Testis (tissue), 3 donors: Measurements from ENCODE around the gene PGM1. TPM values are rescaled to one million over a fixed set of nuclear protein-coding genes. Genes with fewer than 3 reads are reported as not detected.

ENCODE experiments used
- DNase-seq: peaks from one replicate; pipeline ENCODE4 v3.0.0-alpha.2; 2019
- H3K27ac ChIP-seq, 2 donors: fragments of 200-600 bp; sonication (generic); one replicate each; pipeline ENCODE4 v1.5.1; 2019
- H3K27me3 ChIP-seq: fragments of 200-600 bp; sonication (generic); one replicate; pipeline ENCODE4 v1.5.1; 2019
- H3K36me3 ChIP-seq: fragments of 200-600 bp; sonication (generic); one replicate; pipeline ENCODE4 v1.5.1; 2017; ENCODE audit warnings: low read depth; ENCODE audit errors: missing control alignments
- H3K4me1 ChIP-seq: fragments of 200-600 bp; sonication (generic); one replicate; pipeline ENCODE4 v1.5.1; 2019
- H3K4me3 ChIP-seq, 2 donors: fragments of 200-600 bp; sonication (generic); one replicate each; pipeline ENCODE4 v1.5.1; 2017 to 2019
- H3K9me3 ChIP-seq: fragments of 200-600 bp; sonication (generic); one replicate; pipeline ENCODE4 v1.5.1; 2017
- POLR2A ChIP-seq: fragments of 450-650 bp; IDR thresholded peaks from one replicate; pipeline ENCODE4 v1.6.1; 2017; ENCODE audit warnings: antibody characterized with exemption, mild to moderate bottlenecking, moderate library complexity
- WGBS, 2 donors: methylation state at CpG; one replicate each; pipeline ENCODE4 v1.1.5; 2018; 5-methylcytosine and 5-hydroxymethylcytosine counted together
- intact Hi-C: fragments of 100-400 bp; cut with DNase I; formaldehyde crosslinking; loops from one replicate; pipeline ENCODE4 v1.15.1; 2023; ENCODE audit warnings: low total_unique reads
- polyA plus RNA-seq: library from polyadenylated mRNA; stranded (reverse); fragments of 350-450 nt; fragmentation: Illumina TruSeq; extraction: RNeasy Lipid Tissue Mini Kit (QIAGEN cat#74804); gene quantifications from one replicate; pipeline ENCODE4 v1.2.3, GENCODE V29; 2014; ENCODE audit warnings: low read depth, low replicate concordance; ENCODE audit not compliant: insufficient read depth
- total RNA-seq, 2 donors: library from RNA; depleted of rRNA; stranded (reverse); fragments of >200 nt; gene quantifications; one replicate each; pipeline ENCODE4 v1.2.3, GENCODE V29; 2016
- TF ChIP-seq, protein P1 (sequence below), 3 experiments: fragments of 450-650 bp in 2 of 3; fragments of 200-600 bp in 1 of 3; sonication (generic) in 1 of 3; IDR thresholded peaks; one replicate each; pipeline ENCODE4 v1.5.1; 2016 to 2019; ENCODE audit warnings: antibody characterized with exemption in 3 of 3, mild to moderate bottlenecking in 2 of 3, moderate library complexity in 1 of 3

PGM1 gene
- total and polyA plus RNA-seq, 3 donors from 2014 or later = 23.2 to 27.7 (median 27.5) TPM

DNA sequence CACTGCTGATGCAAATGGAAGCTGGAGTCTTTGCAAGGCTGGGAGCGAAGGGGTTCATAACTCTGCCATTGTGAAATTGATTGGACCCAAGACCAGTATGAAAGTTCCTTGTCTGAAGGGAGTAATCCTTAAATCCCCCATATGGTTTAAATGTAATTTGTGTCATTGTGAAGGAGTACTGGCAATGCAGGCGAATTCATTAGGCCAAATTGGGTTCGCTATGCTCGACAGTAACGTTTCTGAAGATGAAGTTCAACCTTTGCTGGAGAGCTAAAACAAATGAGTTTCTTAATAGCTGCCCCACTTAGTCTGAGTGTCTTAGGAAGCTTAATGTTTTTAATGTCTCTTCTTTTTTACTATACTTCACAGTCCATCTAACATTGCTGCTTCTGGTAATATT lies 27.5 kb downstream of the PGM1 start:
- no peak overlapping the region for H3K27ac ChIP-seq
- H3K27me3 ChIP-seq = no peaks in the 10 kb centered on the region
- no peak for TF ChIP-seq POLR2A
- TF ChIP-seq, protein P1, sequence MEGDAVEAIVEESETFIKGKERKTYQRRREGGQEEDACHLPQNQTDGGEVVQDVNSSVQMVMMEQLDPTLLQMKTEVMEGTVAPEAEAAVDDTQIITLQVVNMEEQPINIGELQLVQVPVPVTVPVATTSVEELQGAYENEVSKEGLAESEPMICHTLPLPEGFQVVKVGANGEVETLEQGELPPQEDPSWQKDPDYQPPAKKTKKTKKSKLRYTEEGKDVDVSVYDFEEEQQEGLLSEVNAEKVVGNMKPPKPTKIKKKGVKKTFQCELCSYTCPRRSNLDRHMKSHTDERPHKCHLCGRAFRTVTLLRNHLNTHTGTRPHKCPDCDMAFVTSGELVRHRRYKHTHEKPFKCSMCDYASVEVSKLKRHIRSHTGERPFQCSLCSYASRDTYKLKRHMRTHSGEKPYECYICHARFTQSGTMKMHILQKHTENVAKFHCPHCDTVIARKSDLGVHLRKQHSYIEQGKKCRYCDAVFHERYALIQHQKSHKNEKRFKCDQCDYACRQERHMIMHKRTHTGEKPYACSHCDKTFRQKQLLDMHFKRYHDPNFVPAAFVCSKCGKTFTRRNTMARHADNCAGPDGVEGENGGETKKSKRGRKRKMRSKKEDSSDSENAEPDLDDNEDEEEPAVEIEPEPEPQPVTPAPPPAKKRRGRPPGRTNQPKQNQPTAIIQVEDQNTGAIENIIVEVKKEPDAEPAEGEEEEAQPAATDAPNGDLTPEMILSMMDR (IDR thresholded peaks at IDR 0.05) = no peak
- WGBS, 2 donors = 91 to 93% methylated on average over 5 of the region's 5 CpGs
- DNase-seq = no peak
- H3K36me3 ChIP-seq = no peaks in the 10 kb centered on the region
- no peaks in the 10 kb centered on the region for H3K4me1 ChIP-seq
- no peaks in the 10 kb centered on the region for H3K9me3 ChIP-seq
- intact Hi-C loops = no loop called here
- H3K4me3 ChIP-seq = no peak overlapping the region

DNA sequence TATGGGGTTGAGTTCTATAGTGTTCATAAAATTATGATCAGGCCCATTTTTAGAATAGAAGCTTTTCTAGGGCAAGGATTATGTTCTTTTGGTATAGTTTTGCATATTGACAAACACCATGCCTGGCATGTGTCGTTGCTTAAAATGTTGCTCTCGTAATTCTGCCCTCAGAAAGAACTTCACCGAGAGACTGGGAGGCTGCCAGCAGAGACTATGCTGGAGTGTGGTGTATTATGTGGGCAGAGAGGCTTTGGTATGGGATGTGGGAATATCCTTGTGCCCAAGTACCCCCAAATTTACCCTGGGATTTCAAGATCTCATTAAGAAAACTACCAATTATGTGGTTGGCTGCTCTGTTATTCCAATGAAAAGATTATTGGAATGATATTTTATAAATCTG lies 27.9 kb downstream of the PGM1 start:
- Histone ChIP-seq H3K27me3 (no peaks in the 10 kb centered on the region), H3K4me1 (no peaks in the 10 kb centered on the region), H3K36me3 (no peaks in the 10 kb centered on the region), H3K27ac (no peak overlapping the region), H3K4me3 (no peak overlapping the region), H3K9me3 (no peaks in the 10 kb centered on the region)
- 74 to 87% methylated on average over 3 of the region's 3 CpGs for WGBS, 2 donors
- no peak for DNase-seq
- TF ChIP-seq POLR2A = no peak
- TF ChIP-seq, protein P1 (IDR thresholded peaks at IDR 0.05) = no peak
- intact Hi-C loops = no loop called here

DNA sequence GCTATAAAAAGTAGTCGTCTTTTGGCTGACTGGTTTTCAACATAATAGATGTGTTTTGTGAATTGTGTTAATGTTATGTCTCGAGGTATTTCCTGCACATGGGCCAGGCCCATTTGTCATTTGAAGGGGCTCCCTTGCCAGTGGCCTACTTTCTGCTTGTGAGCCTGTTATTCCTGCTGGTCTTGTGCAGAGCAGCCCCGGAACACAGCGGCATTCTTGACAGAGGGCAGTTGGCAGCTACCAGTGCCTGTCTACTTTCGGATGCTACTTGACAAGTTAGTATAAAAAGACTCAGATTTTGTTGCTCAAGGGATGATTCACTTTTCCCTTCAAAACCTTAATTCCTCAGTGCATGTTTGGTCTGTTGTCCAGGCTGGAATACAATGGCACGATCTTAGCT lies 28.5 kb downstream of the PGM1 start:
- WGBS, 2 donors = 76 to 81% methylated on average over 6 of the region's 6 CpGs
- intact Hi-C loops = no loop called here

DNA sequence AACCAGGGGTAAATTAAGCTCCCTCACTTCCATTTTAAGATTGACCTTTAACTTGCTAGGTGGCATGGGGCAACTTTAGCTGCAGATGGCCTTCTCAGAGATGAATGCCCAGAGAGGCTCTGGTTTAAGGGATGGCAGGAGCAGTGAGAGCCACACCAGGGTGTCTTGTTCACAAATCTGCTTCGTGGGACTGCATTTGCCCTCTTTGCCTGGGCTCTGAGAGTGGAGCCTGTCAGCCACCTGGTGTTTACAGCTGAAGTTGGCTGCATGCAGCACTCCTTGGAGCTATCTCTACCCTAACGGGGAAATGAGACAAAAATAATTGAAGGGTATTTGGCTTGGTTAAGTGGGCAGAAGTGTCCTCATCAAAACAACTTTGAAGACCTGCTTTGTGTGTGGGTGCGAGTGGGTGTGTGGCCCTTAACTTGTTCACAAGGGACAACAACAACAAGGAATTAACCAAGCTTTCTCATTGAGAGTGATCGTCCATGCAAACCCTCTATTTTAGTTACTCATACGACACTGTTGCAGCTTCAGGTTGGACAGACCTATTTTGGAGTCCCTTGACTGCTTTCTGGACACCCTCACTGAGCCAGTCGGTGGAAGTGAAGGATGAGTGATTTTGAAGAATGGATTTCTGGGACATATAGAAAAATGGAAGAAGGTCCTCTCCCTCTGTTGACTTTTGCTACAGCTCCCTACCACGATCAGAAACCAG lies 29.8 kb downstream of the PGM1 start:
- Histone ChIP-seq H3K27me3 (no peaks in the 10 kb centered on the region), H3K4me3 (no peak overlapping the region), H3K27ac (no peak overlapping the region), H3K9me3 (no peaks in the 10 kb centered on the region), H3K4me1 (no peaks in the 10 kb centered on the region), H3K36me3 (no peaks in the 10 kb centered on the region)
- no peak for DNase-seq
- intact Hi-C loops = no loop called here
- WGBS, 2 donors = 83 to 86% methylated on average over 7 of the region's 7 CpGs
- TF ChIP-seq, protein P1 (IDR thresholded peaks at IDR 0.05) = no peak

More for the DNA sequence above, 28.5 kb downstream of the PGM1 start:
- Histone ChIP-seq H3K4me1 (no peaks in the 10 kb centered on the region), H3K27ac (no peak overlapping the region), H3K9me3 (no peaks in the 10 kb centered on the region), H3K27me3 (no peaks in the 10 kb centered on the region), H3K4me3 (no peak overlapping the region), H3K36me3 (no peaks in the 10 kb centered on the region)
- TF ChIP-seq, protein P1 (IDR thresholded peaks at IDR 0.05) = no peak
- TF ChIP-seq POLR2A = no peak
- DNase-seq = no peak

DNA sequence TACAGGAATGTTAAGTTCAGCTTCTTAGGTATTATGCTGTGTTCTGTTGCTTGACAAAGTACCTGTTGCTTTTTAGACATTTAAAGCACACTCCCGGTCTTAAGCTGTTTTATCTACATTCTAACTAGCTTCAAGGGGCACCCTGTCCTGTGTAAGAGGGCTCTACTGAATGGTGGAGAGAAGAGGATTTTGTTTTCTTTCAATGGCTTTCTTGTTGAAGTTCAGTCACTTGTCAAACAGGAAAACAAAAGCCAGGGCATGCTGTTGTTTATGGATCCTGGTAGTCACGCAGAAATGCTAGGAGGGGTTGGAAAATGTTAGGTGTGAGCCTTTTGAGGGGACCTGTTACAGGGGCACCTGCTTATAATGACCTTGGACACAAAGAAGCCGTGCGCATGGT lies 30.7 kb downstream of the PGM1 start:
- Histone ChIP-seq H3K36me3 (no peaks in the 10 kb centered on the region), H3K4me3 (no peak overlapping the region), H3K4me1 (no peaks in the 10 kb centered on the region), H3K27ac (no peak overlapping the region), H3K27me3 (no peaks in the 10 kb centered on the region), H3K9me3 (no peaks in the 10 kb centered on the region)
- intact Hi-C loops = no loop called here
- no peak for TF ChIP-seq POLR2A
- TF ChIP-seq, protein P1 (IDR thresholded peaks at IDR 0.05) = no peak
- WGBS, 2 donors = 77 to 82% methylated on average over 4 of the region's 4 CpGs
- no peak for DNase-seq
